H1 (cell line): ENCODE data around the gene MCFD2. TPM values are rescaled to one million over a fixed set of nuclear protein-coding genes. Genes with fewer than 3 reads are reported as not detected.

Source experiments
- CTCF ChIA-PET: fragments of 300-600 bp; sonication (Branson Sonifier 250); formaldehyde crosslinking; loops from one replicate; lab custom pipeline; 2021; ENCODE audit not compliant: partially characterized antibody; lab: Charles Lee
- POLR2A ChIA-PET: fragments of 300-600 bp; sonication (Branson Sonifier 250); formaldehyde crosslinking; loops from one replicate; lab custom pipeline; 2021; ENCODE audit warnings: inconsistent platforms; ENCODE audit not compliant: partially characterized antibody; lab: Charles Lee
- DNase-seq, 2 experiments: peaks; one replicate each; pipeline versions ENCODE4 v3.0.0 to v3.0.0-alpha.2; 2010 to 2022; ENCODE audit warnings: low spot score in 2 of 2, low read depth in 1 of 2, mixed read lengths in 1 of 2
- FAIRE-seq: peaks from 2 replicates; lab custom pipeline; 2011; peaks lifted over from hg19 to GRCh38; lab: Jason Lieb, UNC
- H2AFZ ChIP-seq: 2 replicates; pipeline ENCODE4 v1.8.1; 2012; ENCODE audit warnings: low read length, inconsistent platforms
- H2AK5ac ChIP-seq: 2 replicates; pipeline ENCODE4 v1.6.1; 2013; ENCODE audit warnings: low read depth, low read length
- H2BK120ac ChIP-seq: replicated peaks from 2 replicates; pipeline ENCODE3; 2013; ENCODE audit warnings: low read depth, low read length, inconsistent platforms
- H2BK12ac ChIP-seq: 2 replicates; pipeline ENCODE4 v1.6.1; 2013; ENCODE audit warnings: low read depth, low read length
- H2BK15ac ChIP-seq: 2 replicates; pipeline ENCODE4 v1.6.1; 2013; ENCODE audit warnings: low read length
- H2BK20ac ChIP-seq: 2 replicates; pipeline ENCODE4 v1.6.1; 2013; ENCODE audit warnings: low read length
- H2BK5ac ChIP-seq: 2 replicates; pipeline ENCODE4 v1.6.1; 2013; ENCODE audit warnings: low read depth, low read length
- H3K14ac ChIP-seq: 2 replicates; pipeline ENCODE4 v1.6.1; 2013; ENCODE audit warnings: inconsistent platforms; ENCODE audit not compliant: insufficient read length
- H3K18ac ChIP-seq: 2 replicates; pipeline ENCODE4 v1.6.1; 2013; ENCODE audit warnings: low read length; ENCODE audit errors: extremely low read depth
- H3K23ac ChIP-seq: 2 replicates; pipeline ENCODE4 v1.6.1; 2013; ENCODE audit warnings: inconsistent platforms; ENCODE audit not compliant: insufficient read length
- H3K23me2 ChIP-seq: 2 replicates; pipeline ENCODE4 v1.6.1; 2013; ENCODE audit warnings: low read depth, low read length
- H3K27ac ChIP-seq: 2 replicates; pipeline ENCODE4 v1.6.1; 2011; ENCODE audit warnings: low read depth, low read length, inconsistent platforms
- H3K27me3 ChIP-seq, 4 experiments: replicated peaks in 1 of 4; 1 replicate in 1 of 4; 2 replicates in 3 of 4; pipeline versions ENCODE4 v1.6.1 to v1.8.1; 2011 to 2013; ENCODE audit warnings: low read length in 3 of 4, mild to moderate bottlenecking in 3 of 4, inconsistent platforms in 2 of 4, mixed read lengths in 2 of 4, moderate library complexity in 1 of 4; ENCODE audit not compliant: control insufficient read depth in 3 of 4, insufficient read depth in 3 of 4; ENCODE audit errors: extremely low read depth in 1 of 4
- H3K36me3 ChIP-seq, 4 experiments: 2 replicates each; pipeline versions ENCODE4 v1.6.1 to v1.8.1; 2011 to 2013; ENCODE audit warnings: mild to moderate bottlenecking in 4 of 4, low read length in 3 of 4, moderate library complexity in 2 of 4, control low read depth in 1 of 4, inconsistent platforms in 1 of 4; ENCODE audit not compliant: insufficient read depth in 4 of 4, control insufficient read depth in 2 of 4
- H3K4ac ChIP-seq: replicated peaks from 2 replicates; pipeline ENCODE3; 2013; ENCODE audit warnings: low read length, low read depth, mixed read lengths, inconsistent platforms; ENCODE audit not compliant: insufficient read length
- H3K4me1 ChIP-seq, 4 experiments: replicated peaks in 1 of 4; 1 replicate in 1 of 4; 2 replicates in 3 of 4; pipeline versions ENCODE4 v1.6.1 to v1.8.1; 2011 to 2013; ENCODE audit warnings: low read length in 3 of 4, inconsistent platforms in 2 of 4, mixed read lengths in 1 of 4; ENCODE audit not compliant: insufficient read depth in 4 of 4, control insufficient read depth in 3 of 4
- H3K4me2 ChIP-seq, 2 experiments: 2 replicates each; pipeline versions ENCODE4 v1.6.1 to v1.8.1; 2011 to 2013; ENCODE audit warnings: low read depth in 2 of 2, low read length in 2 of 2, control low read depth in 1 of 2, inconsistent platforms in 1 of 2, mild to moderate bottlenecking in 1 of 2; ENCODE audit not compliant: insufficient read depth in 1 of 2
- H3K4me3 ChIP-seq, 4 experiments: fragments of 200-600, 300-600 bp in 1 of 4; sonication (generic), shearing (Covaris generic), sonication (Bioruptor Twin) in 1 of 4; 2 replicates each; pipeline versions ENCODE4 v1.5.1 to v1.8.1; 2011 to 2016; ENCODE audit warnings: low read length in 4 of 4, low read depth in 3 of 4, control low read depth in 2 of 4, inconsistent platforms in 2 of 4, mild to moderate bottlenecking in 2 of 4, mixed read lengths in 1 of 4, moderate library complexity in 1 of 4; ENCODE audit not compliant: insufficient read depth in 2 of 4; ENCODE audit errors: extremely low read depth in 1 of 4
- H3K56ac ChIP-seq: replicated peaks from 2 replicates; pipeline ENCODE3; 2013; ENCODE audit warnings: low read depth, mild to moderate bottlenecking, mixed read lengths, low read length, inconsistent platforms; ENCODE audit not compliant: insufficient read length
- H3K79me1 ChIP-seq: 2 replicates; pipeline ENCODE4 v1.6.1; 2013; ENCODE audit warnings: low read depth, low read length, control low read depth
- H3K79me2 ChIP-seq, 2 experiments: 2 replicates each; pipeline versions ENCODE4 v1.6.1 to v1.8.1; 2012 to 2013; ENCODE audit warnings: low read length in 2 of 2, mild to moderate bottlenecking in 2 of 2, inconsistent platforms in 1 of 2; ENCODE audit not compliant: insufficient read depth in 2 of 2, control insufficient read depth in 1 of 2
- H3K9ac ChIP-seq, 4 experiments: replicated peaks in 1 of 4; 1 replicate in 1 of 4; 2 replicates in 3 of 4; pipeline versions ENCODE4 v1.6.1 to v1.8.1; 2011 to 2013; ENCODE audit warnings: low read depth in 3 of 4, low read length in 3 of 4, control low read depth in 2 of 4, mild to moderate bottlenecking in 2 of 4, moderate library complexity in 2 of 4, inconsistent platforms in 1 of 4; ENCODE audit errors: extremely low read depth in 1 of 4
- H3K9me3 ChIP-seq, 2 experiments: 2 replicates each; pipeline versions ENCODE4 v1.6.1 to v1.8.1; 2012 to 2013; ENCODE audit warnings: mild to moderate bottlenecking in 2 of 2, moderate library complexity in 2 of 2, control low read depth in 1 of 2, inconsistent platforms in 1 of 2, low read depth in 1 of 2, low read length in 1 of 2, mixed read lengths in 1 of 2; ENCODE audit not compliant: insufficient read depth in 2 of 2
- H4K20me1 ChIP-seq, 2 experiments: replicated peaks in 1 of 2; 2 replicates each; pipeline versions ENCODE3 to v1.8.1; 2011 to 2013; ENCODE audit warnings: inconsistent platforms in 2 of 2, low read length in 2 of 2, mild to moderate bottlenecking in 1 of 2; ENCODE audit not compliant: insufficient read depth in 2 of 2, control insufficient read depth in 1 of 2
- H4K5ac ChIP-seq: 2 replicates; pipeline ENCODE4 v1.6.1; 2013; ENCODE audit warnings: low read length, low read depth, mixed read lengths, inconsistent platforms; ENCODE audit not compliant: insufficient read length
- H4K8ac ChIP-seq: 2 replicates; pipeline ENCODE4 v1.8.0; 2013; ENCODE audit warnings: mild to moderate bottlenecking, moderate library complexity, low read length, inconsistent platforms; ENCODE audit not compliant: insufficient read depth; ENCODE audit errors: extremely low read depth
- H4K91ac ChIP-seq: replicated peaks from 2 replicates; pipeline ENCODE3; 2013; ENCODE audit warnings: low read length, mixed read lengths, inconsistent platforms; ENCODE audit not compliant: insufficient read length
- CTCF ChIP-seq, 3 experiments: IDR thresholded peaks; 1 replicate in 2 of 3; 2 replicates in 1 of 3; pipeline versions ENCODE4 v1.5.1 to v1.6.1; 2011; ENCODE audit warnings: low read length in 3 of 3, mild to moderate bottlenecking in 3 of 3, inconsistent platforms in 2 of 3, low read depth in 1 of 3, moderate library complexity in 1 of 3; ENCODE audit not compliant: insufficient read depth in 1 of 3; ENCODE audit errors: control extremely low read depth in 1 of 3
- HDAC6 ChIP-seq: IDR thresholded peaks from one replicate; pipeline ENCODE4 v1.7.1; 2012; ENCODE audit warnings: low read depth, mild to moderate bottlenecking, inconsistent platforms, low read length, moderate library complexity
- NRF1 ChIP-seq: IDR thresholded peaks from 2 replicates; pipeline ENCODE4 v1.6.1; 2011; ENCODE audit warnings: mild to moderate bottlenecking, low read depth, low read length, improper control_type of control experiment
- WGBS, 2 experiments: shearing (Covaris generic) in 1 of 2; methylation state at CpG; one replicate each; pipeline versions ENCODE4 v1.1.6 to v1.1.7; 2013 to 2015; ENCODE audit warnings: low lambda C conversion rate in 2 of 2, mixed read lengths in 2 of 2, inconsistent platforms in 1 of 2, low coverage in 1 of 2, missing lambda C conversion rate in 1 of 2; ENCODE audit not compliant: insufficient replicate concordance in 2 of 2, insufficient coverage in 1 of 2, insufficient read length in 1 of 2; ENCODE audit errors: extremely low coverage in 1 of 2, missing lambda C conversion rate in 1 of 2; 5-methylcytosine and 5-hydroxymethylcytosine counted together
- polyA plus RNA-seq, 7 experiments: library from polyadenylated mRNA; depleted of rRNA in 3 of 7; stranded (reverse) in 5 of 7; unstranded in 2 of 7; fragments of >200 nt in 5 of 7; fragments of 200-250 nt in 2 of 7; gene quantifications; 1 replicate in 5 of 7; 2 replicates in 1 of 7; 4 replicates in 1 of 7; pipeline versions ENCODE4 v1.2.1 to v1.2.3, GENCODE V29; 2011 to 2013; ENCODE audit warnings: missing spikeins in 2 of 7, mixed read lengths in 2 of 7
- total RNA-seq: library from RNA; stranded (reverse); fragmentation: NEBNext Ultra II Directional; extraction: Animal tissue kit (Norgen Biotek cat#: 25700); gene quantifications from 2 replicates; pipeline ENCODE4 v1.2.1, GENCODE V29; 2021

The MCFD2 gene
- total and polyA plus RNA-seq, 2 of the 8 experiments (the other 6 are each of a cell fraction or from before 2014, with no cell fraction given): 35.2 to 76.2 TPM

- H3K23me2 ChIP-seq: peaks cover 14% of the 10 kb centered on the region
- H3K4me3 ChIP-seq: no peak overlapping the region
- DNase-seq: no peak
- 0 out of 2 replicates have a peak overlapping the region, but pooled peaks have one; percentile 6 for H2AFZ ChIP-seq
- H3K18ac ChIP-seq: no peak overlapping the region; the same call in 1 of the 2 replicates
- H3K27me3 ChIP-seq: no peaks in the 10 kb centered on the region
- H3K36me3 ChIP-seq: no peaks in the 10 kb centered on the region; a peak in 1 of 8 replicates
- 85% methylated on average over 10 of the region's 10 CpGs; no CpG with 5 or more reads in 1 of the 2 experiments for WGBS, 2 experiments
- H4K20me1 ChIP-seq: peaks cover 0 to 12% of the 10 kb centered on the region in 2 experiments
- H2BK20ac ChIP-seq: no peak overlapping the region
- no peak overlapping the region for H4K91ac ChIP-seq
- no peak overlapping the region for H4K5ac ChIP-seq
- H2BK5ac ChIP-seq: no peak overlapping the region
- no peak overlapping the region for H2BK15ac ChIP-seq
- no peak overlapping the region for H3K4ac ChIP-seq
- 0 out of 4 replicates have a peak, but pooled peaks cover 0 to 3% of the 10 kb centered on the region in 2 experiments for H3K79me2 ChIP-seq
- H2BK12ac ChIP-seq: peak overlapping the region; percentile 32; the same call in 1 of the 2 replicates
- no peak overlapping the region for H3K4me2 ChIP-seq
- no peak overlapping the region for H2AK5ac ChIP-seq
- no peak overlapping the region for H3K9ac ChIP-seq
- H3K4me1 ChIP-seq: 0 out of 7 replicates have a peak, but pooled peaks cover 0 to 2% (median 0%) of the 10 kb centered on the region in 4 experiments
- FAIRE-seq: no peak
- no peak overlapping the region for H3K27ac ChIP-seq
- H4K8ac ChIP-seq: no peak overlapping the region
- POLR2A ChIA-PET: no interaction called here
- no peak overlapping the region for H3K23ac ChIP-seq
- no peaks in the 10 kb centered on the region; the same call in 1 of the 2 replicates for H3K79me1 ChIP-seq
- H2BK120ac ChIP-seq: no peak overlapping the region
- CTCF ChIA-PET: interaction anchor here (0.7 to 5.5 kb wide), 9 partner anchors 11 to 448 kb away, joined by 3 to 24 read pairs (median 4); no protein-coding TSS in a partner anchor
- H3K9me3 ChIP-seq: no peaks in the 10 kb centered on the region
- no peak overlapping the region for H3K14ac ChIP-seq
- TF ChIP-seq NRF1 (no peak), CTCF (IDR thresholded peaks at IDR 0.05; ENCODE audit: control extremely low read depth in 1 of 3, insufficient read depth in 1 of 3, low read depth in 1 of 3, low read length in 3 of 3) (no peak), HDAC6 (no peak)
- H3K56ac ChIP-seq: no peak overlapping the region
Measured at GRCh38 chr2:46874236-46874929, 41.2 kb downstream of the MCFD2 start.
